Measurements from ENCODE around the gene ARL3.
"Not testable (repeated sequence)": the region's sequence is repeated elsewhere in the genome, so short reads cannot be mapped to it uniquely, and the experiment has no call there.

DNA sequence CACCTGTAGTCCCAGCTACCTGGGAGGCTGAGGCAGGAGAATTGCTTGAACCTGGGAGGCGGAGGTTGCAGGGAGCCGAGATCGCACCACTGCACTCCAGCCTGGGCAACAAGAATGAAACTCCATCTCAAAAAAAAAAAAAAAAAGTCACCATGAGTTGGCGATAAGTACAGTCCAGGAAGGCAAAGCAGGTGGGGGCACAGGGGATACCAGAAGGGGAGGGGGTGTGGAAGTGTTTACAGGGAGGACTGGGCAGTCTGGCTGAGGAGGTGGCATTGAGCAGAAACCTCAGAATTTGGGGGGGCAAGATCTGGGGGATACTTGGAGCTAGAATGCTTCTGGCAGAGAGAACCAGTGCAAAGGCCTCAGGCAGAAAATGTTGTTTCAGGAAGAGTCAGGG, 46.8 kb downstream of the ARL3 start:
- TF ChIP-seq, protein P1, sequence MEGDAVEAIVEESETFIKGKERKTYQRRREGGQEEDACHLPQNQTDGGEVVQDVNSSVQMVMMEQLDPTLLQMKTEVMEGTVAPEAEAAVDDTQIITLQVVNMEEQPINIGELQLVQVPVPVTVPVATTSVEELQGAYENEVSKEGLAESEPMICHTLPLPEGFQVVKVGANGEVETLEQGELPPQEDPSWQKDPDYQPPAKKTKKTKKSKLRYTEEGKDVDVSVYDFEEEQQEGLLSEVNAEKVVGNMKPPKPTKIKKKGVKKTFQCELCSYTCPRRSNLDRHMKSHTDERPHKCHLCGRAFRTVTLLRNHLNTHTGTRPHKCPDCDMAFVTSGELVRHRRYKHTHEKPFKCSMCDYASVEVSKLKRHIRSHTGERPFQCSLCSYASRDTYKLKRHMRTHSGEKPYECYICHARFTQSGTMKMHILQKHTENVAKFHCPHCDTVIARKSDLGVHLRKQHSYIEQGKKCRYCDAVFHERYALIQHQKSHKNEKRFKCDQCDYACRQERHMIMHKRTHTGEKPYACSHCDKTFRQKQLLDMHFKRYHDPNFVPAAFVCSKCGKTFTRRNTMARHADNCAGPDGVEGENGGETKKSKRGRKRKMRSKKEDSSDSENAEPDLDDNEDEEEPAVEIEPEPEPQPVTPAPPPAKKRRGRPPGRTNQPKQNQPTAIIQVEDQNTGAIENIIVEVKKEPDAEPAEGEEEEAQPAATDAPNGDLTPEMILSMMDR (IDR thresholded peaks at IDR 0.05) = not testable (repeated sequence)
- not testable (repeated sequence) for TF ChIP-seq POLR2A, EP300 (IDR thresholded peaks at IDR 0.05)
